IMR-90 (cell line): Measurements from ENCODE around the gene ATG10. TPM values are rescaled to one million over a fixed set of nuclear protein-coding genes. Genes with fewer than 3 reads are reported as not detected.

Experiments
- ATAC-seq: fragments of 200-7000 bp; cut with Tn5 transposase; 2 replicates; pipeline ENCODE4 v1.9.1; 2020; ENCODE audit warnings: low read depth, mild to moderate bottlenecking, moderate library complexity
- BruUV-seq: library from RNA; stranded (reverse); fragments of 400-500 nt; replicated peaks from 2 replicates; lab custom pipeline; 2021; lab: Mats Ljungman, UMichigan
- CTCF ChIA-PET: fragments of 300-600 bp; formaldehyde crosslinking; extraction: SDS; loops from one replicate; lab custom pipeline; 2021; ENCODE audit warnings: antibody characterized with exemption; lab: Yijun Ruan, JAX
- POLR2A ChIA-PET: fragments of 300-600 bp; sonication (Branson Sonifier 250); formaldehyde crosslinking; loops from one replicate; lab custom pipeline; 2022; ENCODE audit warnings: antibody characterized with exemption; ENCODE audit not compliant: unreplicated experiment; lab: Charles Lee
- DNase-seq: peaks from one replicate; pipeline ENCODE4 v3.0.0; 2013
- H2AFZ ChIP-seq: replicated peaks from 2 replicates; pipeline ENCODE3; 2013; ENCODE audit warnings: low read length, mild to moderate bottlenecking; ENCODE audit not compliant: poor library complexity
- H2AK5ac ChIP-seq: 2 replicates; pipeline ENCODE4 v1.6.1; 2013; ENCODE audit warnings: low read depth, low read length, inconsistent platforms
- H2AK9ac ChIP-seq: replicated peaks from 2 replicates; pipeline ENCODE3; 2013; ENCODE audit warnings: mild to moderate bottlenecking, low read depth, low read length, moderate library complexity; ENCODE audit not compliant: poor library complexity
- H2BK120ac ChIP-seq: 2 replicates; pipeline ENCODE4 v1.6.1; 2013; ENCODE audit warnings: low read depth, low read length, inconsistent platforms
- H2BK15ac ChIP-seq: 3 replicates; pipeline ENCODE4 v1.6.1; 2013; ENCODE audit warnings: low read depth, low read length, inconsistent platforms
- H2BK20ac ChIP-seq: 2 replicates; pipeline ENCODE4 v1.6.1; 2013; ENCODE audit warnings: low read depth, mild to moderate bottlenecking, inconsistent platforms, low read length, moderate library complexity
- H2BK5ac ChIP-seq: 2 replicates; pipeline ENCODE4 v1.6.1; 2013; ENCODE audit warnings: mild to moderate bottlenecking, low read depth, low read length, inconsistent platforms; ENCODE audit not compliant: poor library complexity, severe bottlenecking
- H3K14ac ChIP-seq: replicated peaks from 2 replicates; pipeline ENCODE4 v1.6.1; 2013; ENCODE audit warnings: low read depth, low read length, inconsistent platforms
- H3K18ac ChIP-seq: 2 replicates; pipeline ENCODE4 v1.6.1; 2013; ENCODE audit warnings: low read depth, low read length, control low read depth
- H3K23ac ChIP-seq: 2 replicates; pipeline ENCODE4 v1.6.1; 2013; ENCODE audit warnings: low read depth, low read length, inconsistent platforms
- H3K27ac ChIP-seq: 2 replicates; pipeline ENCODE4 v1.5.1; 2013; ENCODE audit warnings: mild to moderate bottlenecking, control low read depth, low read length; ENCODE audit not compliant: insufficient read depth
- H3K27me3 ChIP-seq: 2 replicates; pipeline ENCODE4 v1.6.1; 2013; ENCODE audit warnings: low read length; ENCODE audit not compliant: control insufficient read depth, insufficient read depth
- H3K36me3 ChIP-seq: 2 replicates; pipeline ENCODE4 v1.6.1; 2013; ENCODE audit warnings: low read length, mixed read lengths; ENCODE audit not compliant: control insufficient read depth, insufficient read depth
- H3K4ac ChIP-seq: 2 replicates; pipeline ENCODE4 v1.6.1; 2013; ENCODE audit warnings: low read depth, low read length, inconsistent platforms
- H3K4me1 ChIP-seq: 2 replicates; pipeline ENCODE4 v1.6.1; 2013; ENCODE audit warnings: low read length, mixed read lengths; ENCODE audit not compliant: control insufficient read depth, insufficient read depth
- H3K4me2 ChIP-seq: 2 replicates; pipeline ENCODE4 v1.6.1; 2013; ENCODE audit warnings: low read depth, mild to moderate bottlenecking, control low read depth, low read length, moderate library complexity
- H3K4me3 ChIP-seq: 2 replicates; pipeline ENCODE4 v1.5.1; 2013; ENCODE audit warnings: low read depth, mild to moderate bottlenecking, control low read depth, low read length, moderate library complexity; ENCODE audit not compliant: insufficient read depth
- H3K56ac ChIP-seq: 2 replicates; pipeline ENCODE4 v1.6.1; 2013; ENCODE audit warnings: low read length, inconsistent platforms; ENCODE audit not compliant: insufficient read depth; ENCODE audit errors: extremely low read depth
- H3K79me1 ChIP-seq, 2 experiments: 2 replicates each; pipeline ENCODE4 v1.6.1; 2013; ENCODE audit warnings: low read length in 2 of 2, inconsistent platforms in 1 of 2, low read depth in 1 of 2
- H3K9ac ChIP-seq: 2 replicates; pipeline ENCODE4 v1.6.1; 2013; ENCODE audit warnings: low read depth, low read length, control low read depth
- H3K9me1 ChIP-seq: 2 replicates; pipeline ENCODE4 v1.6.1; 2013; ENCODE audit warnings: low read length, inconsistent platforms; ENCODE audit not compliant: insufficient read depth
- H3K9me3 ChIP-seq: 2 replicates; pipeline ENCODE4 v1.6.1; 2013; ENCODE audit warnings: low read length; ENCODE audit not compliant: control insufficient read depth, insufficient read depth
- H4K20me1 ChIP-seq: 2 replicates; pipeline ENCODE4 v1.6.1; 2013; ENCODE audit warnings: low read length, inconsistent platforms; ENCODE audit not compliant: insufficient read depth
- H4K5ac ChIP-seq: 2 replicates; pipeline ENCODE4 v1.6.1; 2013; ENCODE audit warnings: mild to moderate bottlenecking, low read depth, low read length, control low read depth
- H4K8ac ChIP-seq, 2 experiments: 2 replicates each; pipeline ENCODE4 v1.6.1; 2013; ENCODE audit warnings: low read depth in 2 of 2, low read length in 2 of 2, control low read depth in 1 of 2, inconsistent platforms in 1 of 2
- H4K91ac ChIP-seq: 2 replicates; pipeline ENCODE4 v1.6.1; 2013; ENCODE audit warnings: low read depth, low read length, inconsistent platforms; ENCODE audit not compliant: insufficient read depth
- BHLHE40 ChIP-seq: fragments of 150-350 bp; IDR thresholded peaks from 2 replicates; pipeline ENCODE4 v1.6.1; 2016; ENCODE audit warnings: mild to moderate bottlenecking, low read depth, low read length
- CEBPB ChIP-seq: IDR thresholded peaks from 2 replicates; pipeline ENCODE4 v1.6.1; 2012; ENCODE audit warnings: low read depth, low read length, improper control_type of control experiment
- CHD1 ChIP-seq: IDR thresholded peaks from 2 replicates; pipeline ENCODE4 v1.6.1; 2012; ENCODE audit warnings: low read depth, low read length, improper control_type of control experiment
- CTCF ChIP-seq: conservative IDR thresholded peaks from 2 replicates; pipeline ENCODE4 v1.5.1; 2012; ENCODE audit warnings: mild to moderate bottlenecking, low read depth, low read length, improper control_type of control experiment
- ELK1 ChIP-seq: fragments of 150-350 bp; IDR thresholded peaks from 2 replicates; pipeline ENCODE4 v1.6.1; 2016; ENCODE audit warnings: low read depth, mild to moderate bottlenecking, low read length, moderate library complexity, borderline replicate concordance
- MAFK ChIP-seq: IDR thresholded peaks from 2 replicates; pipeline ENCODE4 v1.6.1; 2012; ENCODE audit warnings: low read depth, low read length, improper control_type of control experiment
- MAZ ChIP-seq: IDR thresholded peaks from 2 replicates; pipeline ENCODE4 v1.6.1; 2012; ENCODE audit warnings: low read depth, mild to moderate bottlenecking, low read length, improper control_type of control experiment, moderate library complexity, borderline replicate concordance
- MXI1 ChIP-seq: IDR thresholded peaks from 2 replicates; pipeline ENCODE4 v1.6.1; 2012; ENCODE audit warnings: low read depth, mild to moderate bottlenecking, low read length, moderate library complexity, borderline replicate concordance
- NFE2L2 ChIP-seq: fragments of 150-350 bp; IDR thresholded peaks from 2 replicates; pipeline ENCODE4 v1.6.1; 2016; ENCODE audit warnings: low read depth, mild to moderate bottlenecking, low read length
- POLR2A ChIP-seq: IDR thresholded peaks from 2 replicates; pipeline ENCODE4 v1.6.1; 2012; ENCODE audit warnings: mild to moderate bottlenecking, low read depth, low read length
- RAD21 ChIP-seq: IDR thresholded peaks from 2 replicates; pipeline ENCODE4 v1.6.1; 2012; ENCODE audit warnings: low read length, improper control_type of control experiment
- RCOR1 ChIP-seq: IDR thresholded peaks from 2 replicates; pipeline ENCODE4 v1.6.1; 2012; ENCODE audit warnings: mild to moderate bottlenecking, low read length, improper control_type of control experiment; ENCODE audit not compliant: insufficient replicate concordance
- SMC3 ChIP-seq: fragments of 150-350 bp; IDR thresholded peaks from 2 replicates; pipeline ENCODE4 v1.6.1; 2016; ENCODE audit warnings: low read depth, mild to moderate bottlenecking, antibody characterized with exemption, low read length, moderate library complexity
- USF2 ChIP-seq: fragments of 150-350 bp; IDR thresholded peaks from 2 replicates; pipeline ENCODE4 v1.6.1; 2017; ENCODE audit warnings: mild to moderate bottlenecking, antibody characterized with exemption, low read length, low read depth
- WGBS, 2 experiments: methylation state at CpG; one replicate each; pipeline versions ENCODE4 v1.1.5 to v1.1.7; 2013; ENCODE audit warnings: missing lambda C conversion rate in 2 of 2; ENCODE audit not compliant: insufficient read length in 1 of 2; ENCODE audit errors: extremely low coverage in 2 of 2; 5-methylcytosine and 5-hydroxymethylcytosine counted together
- dilution Hi-C: fragments of 300-500 bp; cut with HindIII; formaldehyde crosslinking; loops from one replicate; pipeline ENCODE4 v1.14.3; 2018; ENCODE audit warnings: low sequenced_read_pairs; ENCODE audit not compliant: unreplicated experiment
- in situ Hi-C: fragments of 300-500 bp; cut with MboI; formaldehyde crosslinking; loops from 3 replicates; pipeline ENCODE4 v1.14.3; 2019; ENCODE audit warnings: low sequenced_read_pairs, inconsistent platforms, mixed read lengths
- intact Hi-C: fragments of 100-400 bp; cut with micrococcal nuclease; formaldehyde crosslinking; loops from 2 replicates; pipeline ENCODE4 v1.10.0; 2022
- polyA plus RNA-seq, 3 experiments: library from polyadenylated mRNA; depleted of rRNA; stranded (reverse); fragments of >200 nt; gene quantifications; 2 replicates each; pipeline ENCODE4 v1.2.3, GENCODE V29; 2012; ENCODE audit warnings: low replicate concordance in 1 of 3
- total RNA-seq: library from RNA; depleted of rRNA; stranded (reverse); fragments of >200 nt; gene quantifications from 2 replicates; pipeline ENCODE4 v1.2.3, GENCODE V29; 2012

Gene ATG10
- total and polyA plus RNA-seq, 2 of the 4 experiments (the other 2 are of a cell fraction) = 3.4 to 8.1 TPM

- H3K9ac ChIP-seq = no peak overlapping the region
- H2AFZ ChIP-seq = no peak overlapping the region
- no peak overlapping the region for H3K4ac ChIP-seq
- H3K9me1 ChIP-seq = 0 out of 2 replicates have a peak, but pooled peaks cover 3% of the 10 kb centered on the region
- no peak overlapping the region for H3K56ac ChIP-seq
- dilution Hi-C loops = no loop called here
- no peak overlapping the region for H3K27ac ChIP-seq
- ChIA-PET POLR2A (no interaction called here), CTCF (no interaction called here)
- H3K4me1 ChIP-seq = no peaks in the 10 kb centered on the region
- no peak overlapping the region for H4K8ac ChIP-seq
- no CpG with 5 or more reads among the region's 2 CpGs for WGBS, 2 experiments
- H4K91ac ChIP-seq = no peak overlapping the region
- no TSS peak for BruUV-seq
- H2BK5ac ChIP-seq = no peak overlapping the region
- H3K9me3 ChIP-seq = no peaks in the 10 kb centered on the region
- in situ Hi-C loops = no loop called here
- no peak overlapping the region for H3K23ac ChIP-seq
- no peak overlapping the region for H2BK20ac ChIP-seq
- DNase-seq (no peak), ATAC-seq (no peak)
- no peaks in the 10 kb centered on the region for H3K27me3 ChIP-seq
- no peak overlapping the region for H2AK5ac ChIP-seq
- H2AK9ac ChIP-seq = no peak overlapping the region
- no peak for TF ChIP-seq MXI1
- no peak for TF ChIP-seq BHLHE40
- no peak for TF ChIP-seq MAFK
- no peak for TF ChIP-seq CTCF
- TF ChIP-seq MAZ = no peak
- no peak for TF ChIP-seq ELK1
- no peak for TF ChIP-seq RAD21
- no peak for TF ChIP-seq POLR2A
- TF ChIP-seq RCOR1 = no peak
- no peak for TF ChIP-seq SMC3
- TF ChIP-seq NFE2L2 = no peak
- no peak for TF ChIP-seq CEBPB
- TF ChIP-seq USF2 = no peak
- no peak for TF ChIP-seq CHD1
- no peak overlapping the region for H3K14ac ChIP-seq
- H2BK15ac ChIP-seq = no peak overlapping the region
- H4K5ac ChIP-seq = no peak overlapping the region
- H3K4me2 ChIP-seq = no peak overlapping the region
- intact Hi-C loops = no loop called here
- no peaks in the 10 kb centered on the region for H3K79me1 ChIP-seq
- H3K18ac ChIP-seq = no peak overlapping the region
- no peaks in the 10 kb centered on the region for H4K20me1 ChIP-seq
- H3K4me3 ChIP-seq = no peak overlapping the region
- H2BK120ac ChIP-seq = no peak overlapping the region
- no peaks in the 10 kb centered on the region for H3K36me3 ChIP-seq
Measured at GRCh38 chr5:82185851-82186250, 214.0 kb downstream of the ATG10 start.
